GM18870 (cell line): ENCODE data around the gene TEX12.
"Not testable (repeated sequence)": the region's sequence is repeated elsewhere in the genome, so short reads cannot be mapped to it uniquely, and the experiment has no call there.

ENCODE experiments used
- ATAC-seq: cut with Tn5 transposase; IDR thresholded peaks from one replicate; pipeline ENCODE4 v1.9.1; 2021; ENCODE audit warnings: moderate library complexity; ENCODE audit not compliant: unreplicated experiment

TEX12 gene, protein sequence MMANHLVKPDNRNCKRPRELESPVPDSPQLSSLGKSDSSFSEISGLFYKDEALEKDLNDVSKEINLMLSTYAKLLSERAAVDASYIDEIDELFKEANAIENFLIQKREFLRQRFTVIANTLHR

GRCh38 chr11:112167145-112167544, at the start of gene TEX12:
Gene TEX12, plus strand, starts transcription at chr11:112167372. Its CDS starts 1,897 bp downstream, at chr11:112169269.
- ATAC-seq = no peak

DNA sequence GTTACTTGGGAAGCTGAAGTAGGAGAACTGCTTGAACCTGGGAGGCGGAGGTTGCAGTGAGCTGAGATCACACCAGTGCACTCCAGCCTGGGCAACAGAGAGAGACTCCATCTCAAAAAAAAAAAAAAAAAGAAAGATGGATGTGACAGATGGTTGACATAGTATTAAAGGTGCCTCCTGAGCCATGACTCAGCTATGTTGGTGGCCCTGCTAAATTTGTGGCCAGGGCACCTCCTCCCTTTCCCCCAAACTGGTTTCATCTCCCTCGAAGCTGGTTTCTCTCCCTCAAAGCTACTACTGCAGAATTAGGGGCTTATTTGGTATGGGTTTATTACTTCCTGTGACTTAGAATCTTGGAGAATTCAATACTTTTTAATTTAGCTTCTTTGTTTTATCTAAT, 49.0 kb upstream of the TEX12 start:
- no peak for ATAC-seq

DNA sequence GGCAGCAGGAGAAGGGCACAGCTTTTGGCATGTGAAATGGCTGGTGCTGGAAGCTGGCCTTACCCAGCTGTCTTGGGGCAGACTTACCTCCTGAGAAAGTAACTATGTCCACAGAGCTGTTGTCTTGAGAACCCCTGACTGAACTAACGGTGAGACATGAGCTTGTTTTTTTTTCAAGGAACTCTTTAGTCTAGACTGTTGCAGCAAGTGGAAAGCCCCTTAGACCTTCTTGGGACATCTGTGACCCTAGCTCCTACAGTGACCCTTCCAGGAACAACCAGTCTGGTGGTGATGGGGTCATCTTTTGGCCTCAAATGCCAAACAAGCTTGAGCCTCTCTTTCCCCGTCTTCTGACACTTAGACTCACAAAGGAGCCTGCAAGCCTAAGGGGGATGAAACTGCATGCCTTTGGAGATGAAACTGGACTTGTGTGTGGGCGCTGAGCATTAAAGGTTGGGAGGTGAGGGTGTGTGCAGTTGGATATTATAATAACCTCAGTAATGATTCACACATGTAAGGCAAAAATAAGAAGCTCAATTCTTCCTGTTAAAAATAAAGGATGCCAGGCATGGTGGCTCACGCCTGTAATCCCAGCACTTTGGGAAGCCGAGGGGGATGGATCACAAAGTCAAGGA, 45.1 kb upstream of the TEX12 start:
- ATAC-seq = no peak

DNA sequence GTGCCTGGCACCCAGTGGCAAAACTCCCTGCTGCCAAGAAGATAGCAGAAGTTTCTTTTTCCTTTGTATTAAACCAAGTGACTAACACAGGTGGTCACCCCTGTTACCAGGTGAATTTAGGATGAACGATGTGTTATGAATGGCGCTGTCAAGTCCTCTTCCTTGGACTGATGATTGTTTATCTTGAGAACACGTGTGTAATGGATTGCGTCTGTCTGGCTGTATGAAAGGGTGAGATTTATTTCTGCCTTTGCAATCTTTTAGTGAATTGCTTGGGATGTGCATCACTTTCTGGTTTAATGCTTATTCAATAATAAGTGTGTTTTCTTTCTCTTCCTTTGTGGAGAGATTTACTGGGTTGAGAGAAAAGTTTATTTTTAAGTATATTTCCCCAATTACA, 44.0 kb upstream of the TEX12 start:
- no peak for ATAC-seq

GRCh38 chr11:112127056-112127455, 40.1 kb upstream of the TEX12 start:
- no peak for ATAC-seq

GRCh38 chr11:112128483-112129121, 38.6 kb upstream of the TEX12 start:
- no peak for ATAC-seq

GRCh38 chr11:112129656-112130055, 37.5 kb upstream of the TEX12 start:
- ATAC-seq = no peak

DNA sequence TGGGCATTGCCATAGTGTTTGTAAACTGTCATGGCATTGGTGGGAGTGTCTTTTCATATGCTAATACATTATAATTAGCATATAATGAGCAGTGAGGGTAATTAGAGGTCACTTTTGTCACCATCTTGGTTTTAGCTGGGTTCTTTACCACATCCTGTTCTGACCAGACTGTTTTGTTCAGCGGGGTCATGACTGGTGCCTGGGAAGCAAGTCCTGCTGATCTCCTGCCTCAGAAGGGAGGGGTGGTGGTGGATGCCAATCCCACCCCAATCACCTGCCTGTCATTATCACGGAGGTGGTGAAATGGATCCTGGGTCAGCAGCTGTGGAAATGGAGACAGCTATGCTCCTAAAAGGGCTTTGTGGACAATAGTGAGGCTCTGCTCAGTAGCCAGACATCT, 34.4 kb upstream of the TEX12 start:
- ATAC-seq = no peak

GRCh38 chr11:112134473-112134872, 32.7 kb upstream of the TEX12 start:
- no peak for ATAC-seq

GRCh38 chr11:112143597-112143996, 23.6 kb upstream of the TEX12 start:
- no peak for ATAC-seq

DNA sequence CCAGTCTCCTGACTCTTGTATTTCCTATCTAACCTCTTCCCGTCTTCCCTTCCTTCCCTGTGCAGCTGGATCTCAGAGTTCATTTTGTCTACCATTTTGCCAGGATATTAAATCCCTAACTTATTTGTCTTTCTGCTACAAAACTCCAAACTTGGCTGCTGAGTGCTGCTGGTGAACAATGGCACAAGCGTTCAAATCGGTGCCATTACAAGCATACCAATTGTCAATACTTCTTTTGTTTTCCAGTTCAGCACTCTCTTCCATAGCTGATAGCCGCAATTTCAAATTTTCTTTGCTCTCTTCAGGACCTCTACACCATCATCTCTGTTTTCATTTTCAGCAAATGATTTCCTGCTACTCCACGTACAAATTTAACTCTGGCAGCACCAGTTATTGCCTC, 16.7 kb upstream of the TEX12 start:
- no peak for ATAC-seq

- ATAC-seq = no peak
Measured at GRCh38 chr11:112156153-112156955, 10.8 kb upstream of the TEX12 start.

- no peak for ATAC-seq
Measured at GRCh38 chr11:112156956-112157766, 10.0 kb upstream of the TEX12 start.

DNA sequence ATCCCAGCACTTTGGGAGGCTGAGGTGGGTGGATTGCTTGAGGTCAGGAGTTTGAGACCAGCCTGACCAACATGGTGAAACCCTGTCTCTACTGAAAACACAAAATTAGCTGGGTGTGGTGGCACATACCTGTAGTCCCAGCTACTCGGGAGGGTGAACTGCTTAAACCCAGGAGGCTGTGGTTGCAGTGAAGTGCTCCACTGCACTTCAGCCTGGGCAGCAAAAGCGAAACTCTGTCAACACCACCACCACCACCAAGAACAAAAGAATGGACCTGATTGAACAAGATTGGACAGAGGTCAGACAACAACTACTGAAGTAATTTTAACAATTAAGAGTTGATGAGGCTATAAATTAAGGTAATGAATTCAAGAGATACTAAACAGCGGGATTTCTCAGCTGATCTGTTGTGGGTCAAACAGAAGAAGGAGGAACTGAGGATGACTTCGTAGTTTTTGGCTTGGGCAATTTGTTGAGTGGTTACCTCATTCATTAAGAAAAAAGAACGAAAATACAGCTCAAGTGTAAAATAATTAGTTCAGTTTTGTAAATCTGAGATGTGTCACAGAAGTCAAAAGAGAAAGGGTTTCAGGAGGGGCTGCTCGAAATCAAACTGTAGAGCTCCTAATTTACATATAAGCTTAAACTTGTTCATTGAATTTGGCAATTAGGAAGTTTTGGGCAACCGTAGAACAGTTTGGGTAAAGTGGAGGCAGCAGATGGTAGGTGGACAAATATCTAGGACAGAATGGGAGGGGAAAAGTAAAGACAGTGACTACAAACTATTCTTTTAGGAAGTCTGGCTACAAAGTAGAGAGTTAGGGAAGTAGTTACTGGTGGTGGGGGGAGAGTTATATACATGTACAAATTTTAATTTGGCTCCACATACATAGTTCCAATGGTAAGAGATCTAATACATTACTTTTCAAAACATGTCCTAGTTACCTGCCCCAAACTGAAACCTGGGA, 7.8 kb upstream of the TEX12 start:
- no peak for ATAC-seq

DNA sequence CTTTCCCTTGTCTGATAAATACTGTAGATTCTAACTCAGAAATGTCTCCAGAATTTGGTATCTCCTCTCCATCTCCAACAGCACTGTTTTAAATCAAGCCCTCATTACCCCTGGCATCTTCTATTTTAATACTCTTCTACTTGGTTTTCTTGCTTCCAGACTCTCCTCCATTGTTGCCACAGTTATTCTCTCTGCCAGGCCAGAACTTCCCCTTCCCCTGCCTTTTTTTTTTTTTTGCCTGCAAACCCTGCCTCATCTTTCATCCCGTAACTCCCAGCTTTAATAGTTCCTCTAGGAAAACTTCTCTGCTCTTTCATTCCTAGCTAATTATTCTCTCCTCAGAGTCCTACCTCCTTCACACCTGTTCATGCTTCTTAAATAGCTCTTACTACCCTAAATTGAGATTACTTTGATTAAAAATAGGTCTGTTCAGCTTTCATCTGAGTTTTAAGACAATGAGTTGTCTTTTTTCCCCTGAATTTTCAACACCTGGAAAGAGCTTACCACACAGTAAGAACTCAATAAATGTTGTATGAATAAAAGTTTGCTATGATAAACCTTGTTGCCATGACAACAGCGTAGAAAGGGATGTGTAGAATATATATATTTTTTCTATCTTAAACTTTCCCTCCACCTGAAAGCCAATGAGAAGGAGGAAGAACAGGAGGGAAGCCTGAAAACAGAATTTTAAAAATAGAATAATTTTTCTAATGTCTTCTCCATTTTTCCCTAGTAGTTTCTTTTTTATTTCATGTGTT, 6.9 kb upstream of the TEX12 start:
- no peak for ATAC-seq

DNA sequence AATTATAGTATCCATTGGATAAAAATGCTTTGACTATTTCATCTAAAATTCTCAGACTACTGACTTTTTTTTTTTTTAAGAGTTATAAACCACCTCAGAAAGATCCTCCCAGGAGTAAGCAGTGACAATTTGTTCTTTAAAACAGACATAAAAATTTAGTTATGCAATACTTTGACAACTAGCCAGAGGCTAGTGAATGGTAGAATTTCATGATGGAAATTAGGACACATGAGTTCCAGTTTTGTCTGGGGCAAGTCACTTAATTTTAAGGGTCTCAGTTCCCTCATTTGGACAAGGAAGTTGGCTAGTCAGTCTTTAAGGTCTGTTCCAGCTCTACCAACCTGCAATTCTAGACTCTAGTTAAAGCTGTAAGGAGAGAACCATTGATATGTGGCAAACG, 6.2 kb upstream of the TEX12 start:
- ATAC-seq = no peak

- ATAC-seq = not testable (repeated sequence)
Measured at GRCh38 chr11:112162200-112162599, 5.0 kb upstream of the TEX12 start.

DNA sequence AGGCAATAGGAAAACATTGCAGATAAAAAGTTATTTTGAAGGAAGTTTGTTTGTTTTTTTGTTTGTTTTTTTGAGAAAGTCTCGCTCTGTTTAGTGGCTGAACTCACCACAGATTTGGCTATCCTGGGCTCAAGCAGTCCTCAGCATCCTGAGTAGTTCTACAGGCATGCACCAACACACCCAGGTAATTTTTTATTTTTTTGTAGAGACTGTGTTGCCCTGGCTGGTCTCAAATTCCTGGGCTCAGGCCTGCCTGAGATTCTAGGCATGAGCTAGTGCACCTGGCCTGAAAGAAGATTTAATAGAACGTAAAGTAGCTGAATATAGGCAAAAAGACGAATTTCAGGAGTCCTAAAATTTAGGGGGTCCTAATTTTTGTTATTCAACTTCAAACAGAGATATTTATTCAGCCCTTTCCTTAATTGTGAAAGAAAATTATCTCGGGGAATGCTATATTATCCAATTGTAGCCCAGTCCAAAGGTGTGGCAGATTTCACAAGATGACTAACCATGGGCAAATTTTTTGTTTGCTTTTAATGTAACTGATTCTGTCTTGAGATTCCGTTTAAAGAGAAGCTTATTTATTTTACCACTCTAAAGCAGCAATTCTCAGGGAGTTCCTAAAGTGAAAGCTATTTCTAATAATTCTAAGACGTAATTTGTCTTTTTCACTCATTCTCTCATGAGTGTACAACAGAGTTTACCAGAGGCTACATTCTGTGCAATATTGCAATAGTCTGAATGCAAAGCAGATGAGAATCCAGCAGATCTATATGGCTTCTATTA, 4.2 kb upstream of the TEX12 start:
- ATAC-seq = no peak
